HepG2 (cell line): ENCODE data around the gene CIAPIN1. TPM values are rescaled to one million over a fixed set of nuclear protein-coding genes. Genes with fewer than 3 reads are reported as not detected.
A peak's percentile ranks its signal among the peaks of the same experiment; 100 is the strongest.

Experiments used
- ATAC-seq: fragments of 200-7000 bp; cut with Tn5 transposase; 3 replicates; pipeline ENCODE4 v1.9.1; 2020; ENCODE audit warnings: mild to moderate bottlenecking, moderate library complexity
- BruUV-seq: library from RNA; stranded (reverse); fragments of 400-500 nt; replicated peaks from 2 replicates; lab custom pipeline; 2021; lab: Mats Ljungman, UMichigan
- CTCF ChIA-PET: fragments of 300-600 bp; formaldehyde crosslinking; extraction: SDS; loops from one replicate; lab custom pipeline; 2021; ENCODE audit warnings: low total read pairs, inconsistent platforms, low intra/inter-chr PET ratio; lab: Yijun Ruan, JAX
- POLR2A ChIA-PET: fragments of 350-600 bp; sonication (Branson Sonifier 250); formaldehyde crosslinking; loops from one replicate; lab custom pipeline; 2020; ENCODE audit warnings: antibody characterized with exemption, inconsistent platforms; lab: Yijun Ruan, JAX
- DNase-seq: peaks from one replicate; pipeline ENCODE4 v3.0.0-alpha.2; 2015; ENCODE audit warnings: low spot score
- FAIRE-seq: peaks from 3 replicates; lab custom pipeline; 2011; peaks lifted over from hg19 to GRCh38; lab: Jason Lieb, UNC
- H2AFZ ChIP-seq: one replicate; pipeline ENCODE4 v1.6.1; 2011; ENCODE audit warnings: low read length, inconsistent platforms
- H3K27ac ChIP-seq: fragments of 300-600 bp; 3 replicates; pipeline ENCODE4 v1.8.0; 2011; ENCODE audit warnings: mixed run types, mild to moderate bottlenecking, mixed read lengths, low read length, inconsistent platforms; ENCODE audit not compliant: insufficient read depth; ENCODE audit errors: extremely low read length
- H3K27me3 ChIP-seq, 2 experiments: fragments of 200-600 bp in 1 of 2; 2 replicates in 1 of 2; 3 replicates in 1 of 2; pipeline versions ENCODE4 v1.6.0 to v1.8.0; 2011; ENCODE audit warnings: low read length in 2 of 2, mild to moderate bottlenecking in 2 of 2, moderate library complexity in 2 of 2, inconsistent platforms in 1 of 2; ENCODE audit not compliant: insufficient read depth in 2 of 2, control insufficient read depth in 1 of 2
- H3K36me3 ChIP-seq, 2 experiments: fragments of 200-600 bp in 1 of 2; replicated peaks in 1 of 2; 2 replicates in 1 of 2; 3 replicates in 1 of 2; pipeline versions ENCODE4 v1.5.1 to v1.8.0; 2011; ENCODE audit warnings: low read length in 2 of 2, inconsistent platforms in 1 of 2; ENCODE audit not compliant: insufficient read depth in 2 of 2, control insufficient read depth in 1 of 2
- H3K4me1 ChIP-seq: 2 replicates; pipeline ENCODE4 v1.5.1; 2012; ENCODE audit warnings: low read length, inconsistent platforms; ENCODE audit not compliant: insufficient read depth
- H3K4me2 ChIP-seq: 2 replicates; pipeline ENCODE4 v1.6.0; 2011; ENCODE audit warnings: low read depth, low read length, inconsistent platforms
- H3K4me3 ChIP-seq, 3 experiments: fragments of 200-600 bp in 1 of 3; sonication (generic), shearing (Covaris generic) in 1 of 3; replicated peaks in 1 of 3; 2 replicates each; pipeline ENCODE4 v1.5.1; 2011 to 2016; ENCODE audit warnings: low read length in 3 of 3, inconsistent platforms in 2 of 3, low read depth in 2 of 3, mild to moderate bottlenecking in 2 of 3, control low read depth in 1 of 3, mixed read lengths in 1 of 3; ENCODE audit not compliant: insufficient read depth in 1 of 3
- H3K79me2 ChIP-seq: one replicate; pipeline ENCODE4 v1.6.1; 2011; ENCODE audit warnings: low read length, inconsistent platforms; ENCODE audit not compliant: insufficient read depth
- H3K9ac ChIP-seq: 2 replicates; pipeline ENCODE4 v1.6.0; 2011; ENCODE audit warnings: mild to moderate bottlenecking, low read depth, low read length, inconsistent platforms; ENCODE audit not compliant: insufficient read depth
- H3K9me3 ChIP-seq: 2 replicates; pipeline ENCODE4 v1.5.1; 2012; ENCODE audit warnings: mild to moderate bottlenecking, low read length
- H4K20me1 ChIP-seq: 2 replicates; pipeline ENCODE4 v1.6.0; 2011; ENCODE audit warnings: inconsistent platforms, mild to moderate bottlenecking, low read length, moderate library complexity; ENCODE audit not compliant: insufficient read depth
- ATM ChIP-seq: fragments of 450-650 bp; IDR thresholded peaks from 2 replicates; pipeline ENCODE4 v1.7.1; 2017; ENCODE audit warnings: mild to moderate bottlenecking, borderline replicate concordance
- CENPX ChIP-seq: sonication (generic); formaldehyde crosslinking; IDR thresholded peaks from 2 replicates; pipeline ENCODE4 v1.9.0; 2021; ENCODE audit warnings: mild to moderate bottlenecking, missing genetic modification reagents, moderate library complexity
- DNMT3B ChIP-seq: conservative IDR thresholded peaks from 2 replicates; pipeline ENCODE4 v1.6.1; 2016; ENCODE audit warnings: missing biosample characterization, control low read depth
- FOXP1 ChIP-seq, 2 experiments: fragments of 450-650 bp in 1 of 2; IDR thresholded peaks; 2 replicates each; pipeline ENCODE4 v1.6.1; 2017 to 2018; ENCODE audit warnings: antibody characterized with exemption in 1 of 2
- HNRNPUL1 ChIP-seq: fragments of 200-400 bp; formaldehyde crosslinking; IDR thresholded peaks from 2 replicates; pipeline ENCODE4 v1.6.1; 2017; ENCODE audit warnings: low read depth, mild to moderate bottlenecking, low read length, moderate library complexity
- NBN ChIP-seq: fragments of 450-650 bp; conservative IDR thresholded peaks from 2 replicates; pipeline ENCODE4 v1.6.1; 2017
- NONO ChIP-seq, 2 experiments: fragments of 450-650 bp in 1 of 2; sonication (generic) in 1 of 2; formaldehyde crosslinking in 1 of 2; IDR thresholded peaks in 1 of 2; conservative IDR thresholded peaks in 1 of 2; 2 replicates each; pipeline versions ENCODE4 v1.6.1 to v1.8.0; 2017 to 2022; ENCODE audit warnings: mild to moderate bottlenecking in 1 of 2, missing genetic modification reagents in 1 of 2, moderate library complexity in 1 of 2
- TEAD3 ChIP-seq: optimal IDR thresholded peaks from 2 replicates; pipeline ENCODE3; 2016; ENCODE audit warnings: borderline replicate concordance
- ZBTB49 ChIP-seq: sonication (generic); formaldehyde crosslinking; IDR thresholded peaks from 2 replicates; pipeline ENCODE4 v1.4.0; 2020; ENCODE audit warnings: missing genetic modification reagents, borderline replicate concordance
- ZFP91 ChIP-seq: sonication (generic); formaldehyde crosslinking; IDR thresholded peaks from 2 replicates; pipeline ENCODE4 v1.9.0; 2022; ENCODE audit warnings: missing genetic modification reagents, mild to moderate bottlenecking, borderline replicate concordance
- ZNF282 ChIP-seq: fragments of 450-650 bp; IDR thresholded peaks from 2 replicates; pipeline ENCODE4 v1.6.1; 2018; ENCODE audit not compliant: partially characterized antibody
- ZNF496 ChIP-seq: sonication (generic); formaldehyde crosslinking; IDR thresholded peaks from 2 replicates; pipeline ENCODE4 v1.8.1; 2023; ENCODE audit warnings: mild to moderate bottlenecking, moderate library complexity, missing genetic modification reagents; ENCODE audit not compliant: insufficient replicate concordance
- ZNF589 ChIP-seq: sonication (generic); formaldehyde crosslinking; conservative IDR thresholded peaks from 2 replicates; pipeline ENCODE4 v1.8.0; 2022; ENCODE audit warnings: mild to moderate bottlenecking, moderate library complexity, missing genetic modification reagents
- ZNF780A ChIP-seq: sonication (generic); formaldehyde crosslinking; IDR thresholded peaks from 2 replicates; pipeline ENCODE4 v1.8.0; 2022; ENCODE audit warnings: mild to moderate bottlenecking, missing genetic modification reagents, moderate library complexity
- ZUFSP ChIP-seq: sonication (generic); formaldehyde crosslinking; IDR thresholded peaks from 2 replicates; pipeline ENCODE4 v1.9.0; 2021; ENCODE audit warnings: missing genetic modification reagents, mild to moderate bottlenecking, borderline replicate concordance
- WGBS: methylation state at CpG from one replicate; pipeline ENCODE4 v1.1.6; 2017; ENCODE audit warnings: low lambda C conversion rate; 5-methylcytosine and 5-hydroxymethylcytosine counted together
- in situ Hi-C: cut with HindIII; loops from 2 replicates; pipeline ENCODE4 v1.10.0; 2017; ENCODE audit warnings: low pct_unique_long_range_greater_than_20kb; ENCODE audit not compliant: extremely low pct_ligation_motif_present
- intact Hi-C: fragments of 100-400 bp; cut with micrococcal nuclease; formaldehyde crosslinking; loops from one replicate; pipeline ENCODE4 v1.10.0; 2022; ENCODE audit not compliant: unreplicated experiment
- polyA plus RNA-seq, 8 experiments: library from polyadenylated mRNA; depleted of rRNA in 3 of 8; stranded (reverse) in 7 of 8; unstranded in 1 of 8; fragments of >200 nt; fragmentation: Illumina TruSeq in 4 of 8; extraction: Trizol in 4 of 8; gene quantifications; 2 replicates each; pipeline versions ENCODE4 v1.2.1 to v1.2.3, GENCODE V29; 2011 to 2016; ENCODE audit warnings: low read depth in 4 of 8, missing spikeins in 1 of 8, mixed read lengths in 1 of 8; ENCODE audit not compliant: insufficient read depth in 1 of 8
- total RNA-seq, 5 experiments: library from RNA; depleted of rRNA; stranded (reverse); fragments of >200 nt; fragmentation: Illumina TruSeq; extraction: Trizol; gene quantifications; 2 replicates each; pipeline ENCODE4 v1.2.3, GENCODE V29; 2016; ENCODE audit warnings: low read depth in 1 of 5

The CIAPIN1 gene
- total and polyA plus RNA-seq, 2 of the 13 experiments (the other 11 are each of a cell fraction or from before 2014, with no cell fraction given): 69.3 to 89.7 TPM

- in situ Hi-C loops (no loop called here), intact Hi-C loops (no loop called here)
- Histone ChIP-seq H3K4me1 (peaks cover 48% of the 10 kb centered on the region), H3K4me2 (no peak overlapping the region), H3K79me2 (no peaks in the 10 kb centered on the region), H3K9ac (no peak overlapping the region), H3K4me3 (no peak overlapping the region), H2AFZ (no peak overlapping the region), H3K36me3 (no peaks in the 10 kb centered on the region), H3K27me3 (peaks cover 4 to 12% of the 10 kb centered on the region in 2 experiments; a peak in 4 of 5 replicates), H3K9me3 (no peaks in the 10 kb centered on the region), H4K20me1 (no peaks in the 10 kb centered on the region), H3K27ac (no peak overlapping the region)
- POLR2A ChIA-PET: no interaction called here
- CTCF ChIA-PET: no interaction called here
- ATAC-seq (no peak), FAIRE-seq (peak; percentile 30), DNase-seq (no peak)
- no TSS peak for BruUV-seq
- WGBS: 41% methylated on average over 7 of the region's 7 CpGs
- TF ChIP-seq CENPX (CRISPR knock-in tag): no peak
- 0 out of 2 replicates have a peak, but pooled peaks have one; percentile 25 for TF ChIP-seq ZNF780A (CRISPR knock-in tag)
- TF ChIP-seq TEAD3 (CRISPR knock-in tag): no peak
- TF ChIP-seq ZUFSP (CRISPR knock-in tag): no peak
- TF ChIP-seq NBN: peak; percentile 87
- no peak for TF ChIP-seq NONO (IDR thresholded peaks at IDR 0.05)
- TF ChIP-seq NONO (CRISPR knock-in tag; conservative IDR thresholded peaks at IDR 0.05): 0 out of 2 replicates have a peak, but pooled peaks have one; percentile 36
- peak; percentile 13; the same call in 1 of the 2 replicates for TF ChIP-seq ATM
- no peak for TF ChIP-seq ZNF496 (CRISPR knock-in tag)
- no peak for TF ChIP-seq ZBTB49 (CRISPR knock-in tag)
- TF ChIP-seq HNRNPUL1: no peak
- peak; percentile 37; the same call in 1 of the 2 replicates for TF ChIP-seq FOXP1 (IDR thresholded peaks at IDR 0.05)
- no peak for TF ChIP-seq FOXP1 (CRISPR knock-in tag; IDR thresholded peaks at IDR 0.05)
- no peak for TF ChIP-seq DNMT3B
- TF ChIP-seq ZNF589 (CRISPR knock-in tag): 0 out of 2 replicates have a peak, but pooled peaks have one; percentile 37
- no peak for TF ChIP-seq ZFP91 (CRISPR knock-in tag)
- peak; percentile 13 for TF ChIP-seq ZNF282
Observed at GRCh38 chr16:57388359-57389086, 58.7 kb downstream of the CIAPIN1 start.
